Activated T-cell treated with anti-CD3 and anti-CD28 coated beads, Interleukin-2, amount 50 U/mL, for 24 hours (primary cell): ENCODE results near the gene PURA.
A peak's percentile ranks its signal among the peaks of the same experiment; 100 is the strongest.

Source experiments
- DNase-seq: peaks from one replicate; pipeline ENCODE4 v3.0.0-alpha.2; 2020
- H3K27ac Mint-ChIP-seq: 2 replicates; pipeline ENCODE4 v1.8.0; 2020; ENCODE audit warnings: mild to moderate bottlenecking, mixed read lengths
- H3K27me3 Mint-ChIP-seq: 2 replicates; pipeline ENCODE4 v1.8.0; 2020; ENCODE audit warnings: mixed read lengths
- H3K36me3 Mint-ChIP-seq: 2 replicates; pipeline ENCODE4 v1.8.0; 2020; ENCODE audit warnings: low read depth, mixed read lengths
- H3K4me1 Mint-ChIP-seq: 2 replicates; pipeline ENCODE4 v1.8.0; 2020; ENCODE audit warnings: low read depth, mixed read lengths
- H3K4me3 Mint-ChIP-seq: 2 replicates; pipeline ENCODE4 v1.8.0; 2020; ENCODE audit warnings: mild to moderate bottlenecking, moderate library complexity, mixed read lengths
- H3K9me3 Mint-ChIP-seq: 2 replicates; pipeline ENCODE4 v1.8.0; 2020; ENCODE audit warnings: mixed read lengths

The PURA gene

GRCh38 chr5:140136624-140137023 lies 22.7 kb downstream of the PURA start:
- DNase-seq, result no peak
- Mint-ChIP-seq H3K9me3 (no peaks in the 10 kb centered on the region), H3K27me3 (no peaks in the 10 kb centered on the region), H3K27ac (no peak overlapping the region), H3K4me1 (peaks cover 30% of the 10 kb centered on the region), H3K4me3 (no peak overlapping the region), H3K36me3 (no peaks in the 10 kb centered on the region)

GRCh38 chr5:140140435-140140834 lies 26.5 kb downstream of the PURA start:
- Mint-ChIP-seq H3K9me3 (no peaks in the 10 kb centered on the region), H3K27ac (no peak overlapping the region), H3K36me3 (no peaks in the 10 kb centered on the region), H3K4me1 (peaks cover 17% of the 10 kb centered on the region), H3K27me3 (peaks cover 11% of the 10 kb centered on the region), H3K4me3 (no peak overlapping the region)
- no peak for DNase-seq

DNA sequence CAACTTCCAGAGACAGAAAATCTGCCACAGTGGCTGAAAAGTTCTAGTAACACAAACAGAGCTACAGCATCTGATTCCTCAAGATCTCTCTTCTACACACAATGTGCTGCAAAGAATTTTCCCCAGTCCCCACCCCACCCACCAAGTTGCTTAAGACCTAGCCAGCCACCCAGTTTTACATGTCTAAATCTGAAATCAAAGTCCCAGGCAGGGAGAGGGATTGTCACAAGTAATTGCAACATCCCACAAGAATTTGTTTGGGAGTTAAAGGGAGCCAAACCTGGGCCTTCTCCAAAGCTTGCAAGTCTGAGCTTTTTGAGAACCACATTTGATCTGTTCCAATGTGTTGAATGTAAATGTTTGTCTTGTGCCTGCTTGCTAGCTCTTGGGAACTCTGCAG lies 27.3 kb downstream of the PURA start:
- no peak overlapping the region for H3K27ac Mint-ChIP-seq
- no peak for DNase-seq
- H3K4me3 Mint-ChIP-seq, result no peak overlapping the region
- no peaks in the 10 kb centered on the region for H3K9me3 Mint-ChIP-seq
- no peaks in the 10 kb centered on the region for H3K36me3 Mint-ChIP-seq
- peaks cover 22% of the 10 kb centered on the region for H3K4me1 Mint-ChIP-seq
- peaks cover 17% of the 10 kb centered on the region for H3K27me3 Mint-ChIP-seq

DNA sequence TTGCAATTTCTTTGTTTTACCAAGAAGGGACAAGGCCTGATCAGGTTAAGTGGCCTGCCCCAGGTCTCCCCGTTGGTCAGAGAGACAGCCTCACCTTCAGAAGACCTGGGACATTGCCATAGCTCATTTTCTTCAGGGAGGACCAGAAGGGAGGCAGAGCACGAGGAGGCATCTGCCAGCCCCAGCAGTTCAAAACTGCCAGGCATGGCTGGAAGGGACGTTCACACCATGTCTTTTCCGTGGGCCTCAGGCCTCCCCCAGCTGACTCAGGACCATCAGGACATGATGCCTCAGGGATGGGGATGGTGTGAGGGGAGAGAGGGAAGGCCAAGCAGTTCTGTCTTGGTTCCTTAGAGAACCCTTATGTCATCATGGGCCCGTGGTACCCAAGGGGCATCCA lies 28.3 kb downstream of the PURA start:
- Mint-ChIP-seq H3K4me3 (no peak overlapping the region), H3K27me3 (peaks cover 25% of the 10 kb centered on the region), H3K27ac (no peak overlapping the region), H3K9me3 (no peaks in the 10 kb centered on the region), H3K4me1 (peaks cover 24% of the 10 kb centered on the region), H3K36me3 (no peaks in the 10 kb centered on the region)
- DNase-seq, result no peak

- Mint-ChIP-seq H3K4me1 (peaks cover 23% of the 10 kb centered on the region), H3K36me3 (no peaks in the 10 kb centered on the region), H3K4me3 (no peak overlapping the region), H3K27ac (no peak overlapping the region), H3K27me3 (peaks cover 25% of the 10 kb centered on the region), H3K9me3 (no peaks in the 10 kb centered on the region)
- DNase-seq, result no peak
These were observed 28.9 kb downstream of the PURA start for GRCh38 chr5:140142856-140143255.

- Mint-ChIP-seq H3K27me3 (peaks cover 25% of the 10 kb centered on the region), H3K36me3 (no peaks in the 10 kb centered on the region), H3K27ac (no peak overlapping the region), H3K9me3 (no peaks in the 10 kb centered on the region), H3K4me1 (peaks cover 22% of the 10 kb centered on the region), H3K4me3 (no peak overlapping the region)
- no peak for DNase-seq
These were observed 29.8 kb downstream of the PURA start for GRCh38 chr5:140143521-140144258.

- H3K4me1 Mint-ChIP-seq, result peaks cover 22% of the 10 kb centered on the region
- no peaks in the 10 kb centered on the region for H3K9me3 Mint-ChIP-seq
- peak overlapping the region; percentile 29 for H3K4me3 Mint-ChIP-seq
- H3K27ac Mint-ChIP-seq, result no peak overlapping the region
- no peaks in the 10 kb centered on the region for H3K36me3 Mint-ChIP-seq
- DNase-seq, result no peak
- peaks cover 25% of the 10 kb centered on the region for H3K27me3 Mint-ChIP-seq
These were observed 31.3 kb downstream of the PURA start for GRCh38 chr5:140145256-140145655.

DNA sequence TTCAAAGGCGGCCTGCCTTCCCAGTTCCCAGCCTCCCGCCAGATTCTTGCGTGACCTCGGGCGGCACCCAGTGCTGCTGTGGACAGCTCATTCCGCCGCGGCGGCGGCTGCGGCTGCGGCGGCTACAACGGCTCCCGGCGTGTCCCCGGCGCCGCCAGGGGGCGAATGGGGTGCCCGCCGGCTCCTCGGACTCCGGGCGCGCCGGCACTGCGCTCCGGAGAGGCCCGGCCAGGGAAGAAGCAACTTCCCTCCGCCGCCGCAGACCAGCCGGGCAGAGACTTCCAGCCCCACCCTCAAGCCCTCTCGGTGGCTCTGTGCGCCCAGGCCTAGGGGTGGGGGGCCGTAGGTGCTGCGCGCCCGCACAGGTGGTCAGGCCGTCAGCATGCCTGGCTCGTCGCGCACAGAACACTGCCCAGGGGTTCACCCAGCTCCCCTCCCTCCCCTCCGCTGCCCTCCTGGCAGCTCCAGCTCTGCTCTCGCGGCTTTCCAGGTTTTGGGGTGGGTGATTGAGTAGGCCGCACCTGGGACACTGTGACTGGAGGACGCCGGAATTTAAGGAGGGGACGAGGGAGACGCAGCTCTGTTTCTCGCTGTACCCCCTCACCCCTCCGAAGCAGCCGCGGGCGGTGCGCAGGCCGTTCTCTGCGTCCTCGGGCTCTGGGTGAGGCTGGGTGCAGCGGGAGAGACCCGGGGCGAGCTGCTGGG lies 32.1 kb downstream of the PURA start:
- peak; percentile 74 for DNase-seq
- H3K9me3 Mint-ChIP-seq, result no peaks in the 10 kb centered on the region
- H3K4me3 Mint-ChIP-seq, result peak overlapping the region; percentile 54
- H3K4me1 Mint-ChIP-seq, result peaks cover 22% of the 10 kb centered on the region
- H3K27ac Mint-ChIP-seq, result no peak overlapping the region
- peaks cover 25% of the 10 kb centered on the region for H3K27me3 Mint-ChIP-seq
- no peaks in the 10 kb centered on the region for H3K36me3 Mint-ChIP-seq

DNA sequence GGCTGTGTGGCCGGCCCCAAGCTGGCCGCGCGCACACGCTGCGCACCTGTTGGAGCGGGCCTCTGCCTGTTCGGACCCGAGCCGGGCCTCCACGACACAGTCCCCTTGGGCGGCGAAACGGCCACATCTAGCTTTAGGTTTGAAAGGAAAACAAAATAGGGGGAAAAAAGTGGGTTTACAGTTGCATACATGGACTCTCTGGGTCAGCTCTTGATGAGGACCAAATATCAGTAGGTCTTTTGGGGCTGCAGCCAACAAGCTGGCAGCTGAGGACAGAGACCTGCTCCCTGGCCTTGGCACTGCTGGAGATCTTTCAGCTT lies 32.6 kb downstream of the PURA start:
- Mint-ChIP-seq H3K36me3 (no peaks in the 10 kb centered on the region), H3K27ac (no peak overlapping the region), H3K4me1 (peaks cover 22% of the 10 kb centered on the region), H3K27me3 (peaks cover 25% of the 10 kb centered on the region), H3K4me3 (peak overlapping the region; percentile 54), H3K9me3 (no peaks in the 10 kb centered on the region)
- no peak for DNase-seq

DNA sequence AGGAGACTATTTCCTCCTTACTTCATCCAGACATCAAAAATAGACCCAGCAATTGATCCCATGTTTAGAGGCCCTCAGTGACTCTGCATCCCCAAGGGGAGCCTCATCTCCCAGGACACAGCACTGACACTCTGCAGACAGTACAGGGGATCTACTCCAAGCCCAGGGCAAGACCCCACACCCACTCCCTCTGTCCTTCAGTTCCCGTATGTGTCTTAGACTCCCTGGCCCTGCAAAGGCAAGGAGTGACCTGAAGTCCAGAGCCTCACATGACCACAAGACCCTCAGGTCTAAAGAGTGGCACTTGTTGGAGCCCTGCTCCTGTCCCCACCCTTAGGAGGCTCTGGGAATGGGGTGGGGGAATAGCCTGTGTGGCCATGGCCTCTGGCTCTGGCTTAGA lies 33.6 kb downstream of the PURA start:
- Mint-ChIP-seq H3K36me3 (no peaks in the 10 kb centered on the region), H3K27me3 (peaks cover 25% of the 10 kb centered on the region), H3K4me1 (peaks cover 22% of the 10 kb centered on the region), H3K27ac (no peak overlapping the region), H3K9me3 (no peaks in the 10 kb centered on the region), H3K4me3 (no peak overlapping the region)
- no peak for DNase-seq

DNA sequence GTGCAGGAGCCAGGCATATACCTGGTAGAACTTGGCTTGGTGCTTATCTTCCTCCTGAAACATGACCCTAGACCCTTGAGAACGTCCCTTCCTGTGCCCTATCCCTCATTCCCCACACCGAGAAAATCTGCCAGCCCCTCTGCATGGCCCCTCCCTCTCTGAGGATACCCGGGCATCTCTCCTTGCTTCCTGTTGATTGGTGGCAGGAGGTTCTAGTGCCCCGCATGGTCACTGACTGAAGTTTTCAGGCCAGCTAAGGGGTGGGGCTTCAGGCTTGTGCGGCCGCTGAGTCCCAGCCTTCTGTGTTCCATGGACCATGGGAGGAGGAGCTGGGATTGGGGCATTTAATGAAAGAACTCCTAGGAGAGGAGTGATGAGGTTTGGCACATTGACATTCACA lies 34.6 kb downstream of the PURA start:
- Mint-ChIP-seq H3K4me1 (peaks cover 22% of the 10 kb centered on the region), H3K27ac (no peak overlapping the region), H3K9me3 (no peaks in the 10 kb centered on the region), H3K36me3 (no peaks in the 10 kb centered on the region), H3K27me3 (peaks cover 25% of the 10 kb centered on the region), H3K4me3 (no peak overlapping the region)
- no peak for DNase-seq

- Mint-ChIP-seq H3K36me3 (no peaks in the 10 kb centered on the region), H3K9me3 (no peaks in the 10 kb centered on the region), H3K4me3 (no peak overlapping the region), H3K27ac (no peak overlapping the region), H3K4me1 (peaks cover 11% of the 10 kb centered on the region), H3K27me3 (peaks cover 17% of the 10 kb centered on the region)
- DNase-seq, result no peak
These were observed 36.3 kb downstream of the PURA start for GRCh38 chr5:140150201-140150600.

DNA sequence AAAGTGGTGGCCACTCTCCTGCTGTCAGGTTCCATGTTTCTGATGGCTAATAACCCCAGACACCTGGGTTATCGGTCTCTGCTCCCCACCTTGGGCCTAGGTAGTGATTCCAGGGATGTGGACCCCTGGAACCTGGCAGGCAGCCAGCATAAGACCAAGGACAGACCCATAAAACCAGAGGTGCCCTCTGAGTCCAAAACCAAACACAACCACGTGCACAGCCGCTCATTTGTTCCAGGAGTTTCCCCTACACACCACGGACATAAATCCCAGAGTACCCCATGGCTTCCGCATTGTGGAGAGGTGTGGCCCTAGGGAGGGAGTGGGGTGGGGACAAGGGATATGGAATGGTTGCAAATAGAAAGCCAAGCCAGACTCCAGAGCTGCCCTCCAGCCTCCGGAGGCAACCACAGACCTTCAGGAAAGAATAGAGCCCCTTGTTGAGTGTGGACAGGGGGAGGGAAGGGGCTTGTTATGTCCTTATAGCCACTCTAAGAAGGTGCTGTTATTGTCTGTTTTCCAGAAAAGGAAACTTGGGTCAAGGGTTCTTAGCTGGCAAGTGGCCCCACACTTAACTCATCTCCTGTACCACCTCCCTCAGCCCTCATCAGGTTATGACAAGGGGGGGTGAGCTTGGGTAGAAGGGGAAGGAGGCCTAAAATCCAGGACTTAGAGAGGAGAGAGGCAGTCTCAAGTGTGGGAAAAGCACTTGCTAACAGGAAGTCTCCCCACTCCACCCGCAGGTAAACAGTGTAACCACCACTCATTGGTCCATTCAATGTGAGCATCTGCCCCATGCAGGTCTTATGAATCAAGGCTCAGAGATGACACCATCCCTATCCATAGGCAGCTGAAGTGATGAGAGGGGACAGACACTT lies 37.5 kb downstream of the PURA start:
- DNase-seq, result no peak
- Mint-ChIP-seq H3K4me1 (peaks cover 4% of the 10 kb centered on the region), H3K4me3 (no peak overlapping the region)

GRCh38 chr5:140152022-140152999 lies 38.4 kb downstream of the PURA start:
- no peak for DNase-seq
- no peak overlapping the region for H3K27ac Mint-ChIP-seq
- no peaks in the 10 kb centered on the region for H3K9me3 Mint-ChIP-seq
- H3K36me3 Mint-ChIP-seq, result no peaks in the 10 kb centered on the region
- no peak overlapping the region for H3K4me3 Mint-ChIP-seq
- H3K4me1 Mint-ChIP-seq, result peaks cover 6% of the 10 kb centered on the region
- no peaks in the 10 kb centered on the region for H3K27me3 Mint-ChIP-seq

More for the DNA sequence above, 37.5 kb downstream of the PURA start:
- H3K27ac Mint-ChIP-seq, result no peak overlapping the region
- no peaks in the 10 kb centered on the region for H3K9me3 Mint-ChIP-seq
- peaks cover 8% of the 10 kb centered on the region for H3K27me3 Mint-ChIP-seq
- H3K36me3 Mint-ChIP-seq, result no peaks in the 10 kb centered on the region
